Measurements from ENCODE around the gene MRPL16. TPM values are rescaled to one million over a fixed set of nuclear protein-coding genes. Genes with fewer than 3 reads are reported as not detected.
A peak's percentile ranks its signal among the peaks of the same experiment; 100 is the strongest.

Gene MRPL16
- total RNA-seq, result 10 to 100 TPM; 30.0 to 40.4 (median 35.9) TPM
- polyA plus RNA-seq, result 10 to 100 TPM; 45.4 to 68.1 TPM
- long read RNA-seq, donor 1, transcript MRPL16-201 (4 exons, 1,182 nt), result major isoform, 56 of 64 reads
- long read RNA-seq, donor 1, partial matches to known transcripts, result 1 of 64 reads
- long read RNA-seq, donor 1, other reads (novel, unspliced or antisense), result 3 of 64 reads
- long read RNA-seq, donor 2, transcript MRPL16-201 (4 exons, 1,182 nt), result major isoform, 57 of 57 reads
- long read RNA-seq, donor 2, partial matches to known transcripts, result 0 of 57 reads
- long read RNA-seq, donor 2, other reads (novel, unspliced or antisense), result 0 of 57 reads
- long read RNA-seq, donor 3, transcript MRPL16-201 (4 exons, 1,182 nt), result major isoform, 38 of 51 reads
- long read RNA-seq, donor 3, partial matches to known transcripts, result 7 of 51 reads
- long read RNA-seq, donor 3, other reads (novel, unspliced or antisense), result 6 of 51 reads

DNA sequence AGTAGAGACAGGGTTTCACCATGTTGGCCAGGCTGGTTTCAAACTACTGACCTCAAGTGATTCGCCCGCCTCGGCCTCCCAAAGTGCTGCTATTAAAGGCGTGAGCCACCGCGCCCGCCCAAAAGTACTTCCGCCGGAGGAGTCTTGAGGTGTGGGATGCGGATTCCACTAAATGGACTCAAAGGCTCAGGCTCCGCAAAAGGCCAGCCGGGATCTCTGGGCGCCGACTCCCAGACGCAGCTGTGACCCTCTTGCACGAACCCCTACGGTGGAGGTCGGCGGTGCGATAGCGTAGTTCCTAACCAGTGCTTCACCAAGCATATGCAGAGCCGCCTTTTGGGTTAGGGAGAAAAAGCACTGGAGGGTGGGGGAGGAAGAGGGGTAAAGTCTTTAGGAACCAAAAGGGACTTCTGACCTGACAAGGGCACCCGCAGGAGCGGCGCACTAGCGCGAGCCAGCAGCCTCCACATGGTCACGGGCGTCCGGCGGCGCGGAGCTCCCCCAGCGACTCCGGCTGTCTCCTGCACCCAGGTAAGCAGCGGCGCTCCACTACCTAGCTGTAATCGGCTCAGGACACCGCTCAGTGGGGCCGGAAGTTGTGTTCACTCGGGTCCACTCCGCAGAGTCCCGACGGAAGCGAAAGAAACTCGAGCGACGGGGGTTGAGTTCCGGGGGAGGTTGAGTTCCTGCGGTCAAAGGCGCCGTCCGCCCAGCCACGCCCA is at the start of gene MRPL16:
Gene MRPL16 (minus strand): TSS at position 590 of the 722 bp plus-strand sequence. CDS start 120 bp downstream, at position 470.
- intact Hi-C loops (cut with DNase I), result no loop called here
- TF ChIP-seq EP300 (IDR thresholded peaks at IDR 0.05), result no peak
- TF ChIP-seq, protein P1, sequence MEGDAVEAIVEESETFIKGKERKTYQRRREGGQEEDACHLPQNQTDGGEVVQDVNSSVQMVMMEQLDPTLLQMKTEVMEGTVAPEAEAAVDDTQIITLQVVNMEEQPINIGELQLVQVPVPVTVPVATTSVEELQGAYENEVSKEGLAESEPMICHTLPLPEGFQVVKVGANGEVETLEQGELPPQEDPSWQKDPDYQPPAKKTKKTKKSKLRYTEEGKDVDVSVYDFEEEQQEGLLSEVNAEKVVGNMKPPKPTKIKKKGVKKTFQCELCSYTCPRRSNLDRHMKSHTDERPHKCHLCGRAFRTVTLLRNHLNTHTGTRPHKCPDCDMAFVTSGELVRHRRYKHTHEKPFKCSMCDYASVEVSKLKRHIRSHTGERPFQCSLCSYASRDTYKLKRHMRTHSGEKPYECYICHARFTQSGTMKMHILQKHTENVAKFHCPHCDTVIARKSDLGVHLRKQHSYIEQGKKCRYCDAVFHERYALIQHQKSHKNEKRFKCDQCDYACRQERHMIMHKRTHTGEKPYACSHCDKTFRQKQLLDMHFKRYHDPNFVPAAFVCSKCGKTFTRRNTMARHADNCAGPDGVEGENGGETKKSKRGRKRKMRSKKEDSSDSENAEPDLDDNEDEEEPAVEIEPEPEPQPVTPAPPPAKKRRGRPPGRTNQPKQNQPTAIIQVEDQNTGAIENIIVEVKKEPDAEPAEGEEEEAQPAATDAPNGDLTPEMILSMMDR (IDR thresholded peaks at IDR 0.05), result peak in 1 of 3 donors; percentile 21
- WGBS, 3 donors, result 0 to 1% (median 1%) methylated on average over 54 of the region's 54 CpGs
- H3K27ac ChIP-seq, result peak within 1 kb of the TSS; percentile 23 to 58
- H3K36me3 ChIP-seq, result no peaks in the 10 kb centered on the region
- peak; percentile 81 to 90 (median 87) for DNase-seq
- H3K4me1 ChIP-seq (ENCODE audit: insufficient read depth), result peaks cover 1% of the 10 kb centered on the region
- no peaks in the 10 kb centered on the region for H3K9me3 ChIP-seq
- H3K27me3 ChIP-seq, result no peaks in the 10 kb centered on the region
- H3K4me3 ChIP-seq, result peak within 1 kb of the TSS; percentile 89

DNA sequence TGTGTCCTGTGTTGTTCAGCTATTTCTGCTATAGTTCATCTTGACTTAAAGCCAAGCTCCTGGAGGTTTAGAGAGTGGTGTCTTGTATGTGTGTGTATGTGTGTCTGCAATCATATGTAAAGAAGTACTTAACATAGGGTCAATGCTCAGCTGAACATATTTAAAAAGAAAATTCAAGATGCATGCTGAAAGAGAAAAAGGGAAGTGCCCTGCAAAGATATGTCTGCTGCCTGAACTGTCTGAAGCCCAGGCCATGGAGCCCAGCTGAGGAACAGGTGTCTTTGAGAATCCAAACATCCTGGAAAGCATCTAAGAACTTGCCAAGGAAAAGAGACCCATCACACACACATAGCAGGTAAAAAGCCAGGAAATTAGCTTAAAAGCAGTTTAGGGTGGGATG is 49.1 kb upstream of the MRPL16 start:
- Histone ChIP-seq H3K9me3 (no peaks in the 10 kb centered on the region), H3K36me3 (no peaks in the 10 kb centered on the region), H3K4me1 (ENCODE audit: insufficient read depth) (no peaks in the 10 kb centered on the region), H3K27me3 (no peaks in the 10 kb centered on the region), H3K27ac (no peak overlapping the region), H3K4me3 (no peak overlapping the region)
- intact Hi-C loops (cut with DNase I), result no loop called here
- DNase-seq, result no peak
- TF ChIP-seq, protein P1 (IDR thresholded peaks at IDR 0.05), result no peak
- TF ChIP-seq EP300 (IDR thresholded peaks at IDR 0.05), result no peak
- no peak for TF ChIP-seq POLR2A (IDR thresholded peaks at IDR 0.05)

DNA sequence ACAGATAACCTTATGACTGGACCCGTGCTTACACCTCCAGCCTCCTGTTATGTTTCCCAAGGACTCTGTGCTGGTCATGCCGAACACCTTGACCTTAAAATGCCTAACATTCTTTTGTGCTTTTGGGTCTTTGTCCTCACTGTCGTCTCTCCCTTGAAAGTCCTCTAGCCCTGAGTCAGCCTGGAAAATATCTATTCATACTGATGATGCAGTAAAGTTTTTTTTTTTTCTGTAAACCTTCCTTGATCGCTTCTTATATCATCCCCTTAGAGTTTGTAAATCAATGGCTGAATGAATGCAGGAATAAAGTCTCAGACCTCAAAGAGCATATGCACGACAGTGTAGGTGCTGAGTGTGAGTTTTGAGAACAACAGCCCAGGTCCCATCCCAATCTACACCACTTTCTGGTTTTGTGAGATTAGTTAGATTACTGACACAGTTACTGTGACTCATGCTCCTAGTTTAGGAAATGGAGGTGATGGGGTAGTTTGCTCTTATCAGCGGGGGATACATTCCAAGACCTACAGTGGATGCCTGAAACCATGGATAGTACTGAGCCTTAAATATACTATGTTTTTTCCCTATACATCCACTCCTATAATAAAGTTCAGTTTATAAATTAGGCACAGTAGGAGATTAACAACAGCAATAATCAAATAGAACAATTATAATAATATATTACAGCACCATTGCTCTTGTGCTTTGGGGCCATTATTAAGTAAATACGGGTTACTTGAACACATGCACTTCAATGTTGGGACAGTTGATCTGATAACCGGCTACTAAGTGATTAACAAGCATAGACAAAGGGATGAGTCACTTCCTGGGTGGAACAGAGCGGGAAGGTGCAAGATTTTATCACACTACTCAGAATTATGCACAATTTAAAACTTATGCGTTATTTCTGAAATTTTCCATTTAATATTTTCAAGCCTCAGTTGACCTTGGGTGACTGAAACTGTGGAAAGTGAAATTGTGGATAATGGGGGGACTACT is 47.2 kb upstream of the MRPL16 start:
- 63 to 71% (median 65%) methylated on average over 10 of the region's 10 CpGs for WGBS, 3 donors
- no peak overlapping the region for H3K27ac ChIP-seq
- DNase-seq, result no peak

More for the DNA sequence above, 47.2 kb upstream of the MRPL16 start:
- Histone ChIP-seq H3K4me1 (ENCODE audit: insufficient read depth) (no peaks in the 10 kb centered on the region), H3K4me3 (no peak overlapping the region), H3K9me3 (no peaks in the 10 kb centered on the region), H3K27me3 (peaks cover 2% of the 10 kb centered on the region), H3K36me3 (no peaks in the 10 kb centered on the region)
- TF ChIP-seq EP300 (IDR thresholded peaks at IDR 0.05) (no peak), POLR2A (IDR thresholded peaks at IDR 0.05) (no peak)
- TF ChIP-seq, protein P1 (IDR thresholded peaks at IDR 0.05), result no peak
- intact Hi-C loops (cut with DNase I), result no loop called here

All from ovary (tissue), 10 donors.